GM19397 (cell line): ENCODE results near the gene AFDN.
"Not testable (repeated sequence)": the region's sequence is repeated elsewhere in the genome, so short reads cannot be mapped to it uniquely, and the experiment has no call there.

ENCODE experiments used
- ATAC-seq: cut with Tn5 transposase; IDR thresholded peaks from one replicate; pipeline ENCODE4 v1.9.1; 2021; ENCODE audit warnings: mild to moderate bottlenecking, moderate library complexity; ENCODE audit not compliant: unreplicated experiment

The AFDN gene

GRCh38 chr6:167974640-167975344, 148.1 kb downstream of the AFDN start:
- no peak for ATAC-seq

- ATAC-seq: no peak
These were observed 148.7 kb downstream of the AFDN start for GRCh38 chr6:167975458-167975857.

GRCh38 chr6:167976116-167976657, 149.5 kb downstream of the AFDN start:
- not testable (repeated sequence) for ATAC-seq

- no peak for ATAC-seq
These were observed 150.0 kb downstream of the AFDN start for GRCh38 chr6:167976708-167977107.

- no peak for ATAC-seq
These were observed 151.2 kb downstream of the AFDN start for GRCh38 chr6:167977717-167978467.

- ATAC-seq: no peak
These were observed 151.9 kb downstream of the AFDN start for GRCh38 chr6:167978607-167979006.

DNA sequence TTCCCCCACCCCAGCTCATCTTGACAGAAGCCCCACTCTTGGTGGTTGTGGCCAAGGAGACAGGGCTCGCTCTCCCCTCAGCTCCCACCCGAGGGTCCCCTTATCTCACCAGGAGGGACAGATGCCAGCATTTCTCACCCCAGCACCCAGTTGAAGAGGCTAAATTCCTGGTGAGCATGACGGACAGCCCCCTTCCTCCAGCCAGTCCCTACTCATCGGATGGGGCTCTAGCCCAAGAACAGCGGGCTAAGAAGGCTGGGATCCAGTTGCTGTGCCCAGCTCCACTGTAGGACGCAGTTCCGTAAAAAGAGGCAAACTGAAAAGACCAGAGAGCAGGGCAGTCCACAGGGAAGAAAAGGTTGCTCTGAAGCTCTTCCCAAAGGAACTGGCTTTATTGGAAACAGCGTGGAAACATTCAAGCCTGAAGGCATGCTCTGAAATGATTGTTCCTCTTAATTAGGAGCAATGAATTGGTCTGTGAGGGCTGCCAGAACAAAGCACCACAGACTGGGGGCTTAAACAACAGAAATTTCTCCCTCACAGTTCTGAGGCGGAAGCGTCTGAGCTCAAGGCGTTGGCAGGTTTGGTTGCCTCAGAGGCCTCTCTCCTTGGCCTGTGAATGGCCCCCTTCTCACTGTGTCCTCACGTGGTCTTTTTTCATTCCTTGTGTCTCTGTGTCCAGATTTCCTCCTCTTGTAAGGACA, 152.9 kb downstream of the AFDN start:
- ATAC-seq: no peak

GRCh38 chr6:167980911-167981580, 154.3 kb downstream of the AFDN start:
- ATAC-seq: no peak

- no peak for ATAC-seq
These were observed 155.3 kb downstream of the AFDN start for GRCh38 chr6:167981916-167982462.

DNA sequence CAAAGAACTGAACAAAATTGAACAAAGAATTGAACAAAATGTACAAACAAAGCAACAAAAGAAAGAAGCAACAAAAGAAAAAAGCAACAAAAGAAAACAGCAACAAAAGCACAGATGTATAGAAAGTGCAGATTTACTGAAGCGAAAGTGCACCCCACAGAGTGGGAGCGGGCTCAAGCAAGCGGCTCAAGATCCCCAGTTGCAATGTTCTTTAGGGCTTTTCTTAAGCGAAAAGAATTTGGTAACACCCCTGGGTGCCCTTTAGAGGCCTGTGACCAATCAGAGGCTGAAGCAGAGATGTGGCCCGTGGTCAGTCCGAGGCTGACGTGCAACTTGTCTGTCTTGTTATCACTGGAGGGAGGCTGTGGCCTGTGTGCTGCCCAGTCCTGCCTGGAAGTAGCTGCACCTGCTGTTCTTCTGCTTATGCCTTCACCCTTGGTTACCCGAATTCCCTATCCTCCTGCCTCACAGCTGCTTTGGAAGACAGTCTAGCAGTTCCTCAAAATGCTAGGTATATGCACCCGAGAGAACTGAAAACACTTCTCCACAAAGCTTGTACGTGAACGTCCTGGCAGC, 157.5 kb downstream of the AFDN start:
- ATAC-seq: no peak

- ATAC-seq: no peak
These were observed 158.3 kb downstream of the AFDN start for GRCh38 chr6:167984876-167985604.

DNA sequence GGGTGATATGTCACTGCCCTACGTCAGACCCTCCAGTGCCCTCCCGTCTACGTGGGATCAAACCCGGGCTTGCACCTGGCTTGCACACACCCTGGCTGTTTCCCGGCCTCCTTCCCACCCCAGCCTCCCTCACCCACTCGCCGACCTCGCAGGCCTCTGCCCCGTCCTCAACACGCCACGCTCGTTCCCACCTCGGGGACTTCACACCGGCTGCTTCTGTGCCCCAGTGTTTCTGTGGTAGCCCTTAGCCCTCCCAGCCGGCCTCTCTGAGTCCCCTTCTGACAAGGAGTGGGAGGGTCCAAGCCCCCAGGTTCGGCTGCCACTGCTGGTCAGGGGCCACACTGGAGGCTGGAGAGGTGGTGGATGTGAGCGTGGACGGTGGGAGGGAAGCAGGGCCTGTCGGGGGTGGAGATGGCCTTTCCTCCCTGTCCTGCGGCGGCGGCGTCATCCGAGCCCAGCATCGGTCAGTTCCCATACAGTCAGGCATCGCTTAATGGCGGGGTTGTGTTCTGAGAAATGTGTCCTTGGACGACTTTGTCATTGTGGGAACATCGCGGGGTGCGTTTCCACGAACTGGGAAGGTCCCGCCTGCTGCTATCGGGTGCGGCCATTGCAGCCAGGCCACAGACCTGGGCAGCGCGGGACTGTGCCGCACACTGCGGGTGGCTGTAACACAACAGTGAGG, 159.3 kb downstream of the AFDN start:
- no peak for ATAC-seq

GRCh38 chr6:167987396-167988153, 160.9 kb downstream of the AFDN start:
- no peak for ATAC-seq

GRCh38 chr6:167988154-167988495, 161.4 kb downstream of the AFDN start:
- ATAC-seq: no peak

GRCh38 chr6:167988945-167989841, 162.5 kb downstream of the AFDN start:
- ATAC-seq: no peak

- ATAC-seq: no peak
These were observed 163.6 kb downstream of the AFDN start for GRCh38 chr6:167990016-167990945.
